Prostate gland (tissue), 2 donors: Measurements from ENCODE around the gene TH. TPM values are rescaled to one million over a fixed set of nuclear protein-coding genes. Genes with fewer than 3 reads are reported as not detected.

Source experiments
- DNase-seq: peaks from one replicate; pipeline ENCODE4 v3.0.0-alpha.2; 2019; ENCODE audit warnings: low spot score
- H3K27ac ChIP-seq, 2 donors: fragments of 200-600 bp; sonication (generic); 2 replicates each; pipeline ENCODE4 v1.5.1; 2017 to 2019
- H3K27me3 ChIP-seq: fragments of 200-600 bp; sonication (generic); replicated peaks from 2 replicates; pipeline ENCODE4 v1.5.1; 2019; ENCODE audit not compliant: insufficient read depth
- H3K36me3 ChIP-seq, 2 donors: fragments of 200-600 bp; sonication (generic); 1 replicate in 1 of 2; 2 replicates in 1 of 2; pipeline versions ENCODE4 v1.5.1 to v1.8.1; 2017 to 2019
- H3K4me1 ChIP-seq: fragments of 200-600 bp; sonication (generic); replicated peaks from 2 replicates; pipeline ENCODE4 v1.5.1; 2019
- H3K4me3 ChIP-seq, 2 donors: fragments of 200-600 bp; sonication (generic); 2 replicates each; pipeline ENCODE4 v1.5.1; 2017 to 2019
- H3K9me3 ChIP-seq: fragments of 200-600 bp; sonication (generic); 2 replicates; pipeline ENCODE4 v1.5.1; 2017
- POLR2A ChIP-seq: fragments of 450-650 bp; IDR thresholded peaks from one replicate; pipeline ENCODE4 v1.6.1; 2016; ENCODE audit warnings: antibody characterized with exemption, mild to moderate bottlenecking
- POLR2AphosphoS5 ChIP-seq: sonication (generic); formaldehyde crosslinking; IDR thresholded peaks from one replicate; pipeline ENCODE4 v1.6.1; 2017; ENCODE audit warnings: antibody characterized with exemption
- WGBS: methylation state at CpG from one replicate; pipeline ENCODE4 v1.1.5; 2018; 5-methylcytosine and 5-hydroxymethylcytosine counted together
- intact Hi-C: fragments of 100-400 bp; cut with DNase I; formaldehyde crosslinking; loops from one replicate; pipeline ENCODE4 v1.14.2; 2022
- total RNA-seq, 2 donors: library from RNA; depleted of rRNA; stranded (reverse); fragments of >200 nt; gene quantifications; one replicate each; pipeline ENCODE4 v1.1.0, GENCODE V29; 2016
- TF ChIP-seq, protein P1 (sequence below), 4 experiments: fragments of 200-600 bp in 2 of 4; fragments of 450-650 bp in 2 of 4; sonication (generic) in 2 of 4; IDR thresholded peaks; 1 replicate in 3 of 4; 2 replicates in 1 of 4; pipeline ENCODE4 v1.5.1; 2016 to 2019; ENCODE audit warnings: antibody characterized with exemption in 4 of 4, mild to moderate bottlenecking in 2 of 4, moderate library complexity in 2 of 4

TH gene
- total RNA-seq, 2 donors from 2014 or later, result 2.4 TPM; not detected in 1

DNA sequence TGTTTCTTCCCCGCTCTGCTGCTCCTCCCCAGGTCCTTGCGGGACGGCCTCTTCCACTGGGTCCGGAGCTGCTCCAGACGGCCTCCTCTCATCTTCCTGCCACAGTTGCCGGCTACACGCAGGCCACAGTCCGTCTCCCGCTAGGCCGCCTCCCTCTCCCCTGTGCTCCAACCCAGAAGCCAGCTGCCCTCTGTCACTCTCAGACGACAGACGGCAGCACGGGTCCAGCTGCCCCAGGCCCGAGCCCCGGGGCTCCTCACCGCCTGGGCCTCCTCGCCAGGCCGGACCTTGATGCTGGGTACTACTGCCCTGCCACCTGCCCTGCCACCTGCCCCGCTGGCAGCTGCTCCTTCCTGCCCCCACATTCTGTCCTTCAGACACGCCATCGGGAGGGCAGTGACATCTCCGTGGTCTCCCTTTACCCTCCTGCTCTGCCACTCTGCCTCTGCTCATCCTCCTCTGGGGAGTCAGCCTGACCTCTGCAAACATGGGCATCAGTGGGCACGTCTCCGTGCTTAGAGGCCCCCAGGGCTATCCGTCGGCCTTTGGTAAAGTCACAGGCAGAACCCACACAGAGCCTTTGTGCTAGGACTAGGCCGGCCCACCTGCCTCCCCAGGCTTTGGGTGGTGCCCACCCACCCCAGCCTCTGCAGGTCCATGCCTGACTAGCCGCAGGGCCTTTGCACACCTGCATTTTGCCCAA is 43.1 kb upstream of the TH start:
- no peaks in the 10 kb centered on the region for H3K27me3 ChIP-seq
- no peaks in the 10 kb centered on the region for H3K4me1 ChIP-seq
- no peak overlapping the region for H3K4me3 ChIP-seq
- no peak for DNase-seq
- WGBS, result 88% methylated on average over 28 of the region's 28 CpGs
- H3K27ac ChIP-seq, result no peak overlapping the region
- TF ChIP-seq POLR2A, result no peak
- TF ChIP-seq, protein P1, sequence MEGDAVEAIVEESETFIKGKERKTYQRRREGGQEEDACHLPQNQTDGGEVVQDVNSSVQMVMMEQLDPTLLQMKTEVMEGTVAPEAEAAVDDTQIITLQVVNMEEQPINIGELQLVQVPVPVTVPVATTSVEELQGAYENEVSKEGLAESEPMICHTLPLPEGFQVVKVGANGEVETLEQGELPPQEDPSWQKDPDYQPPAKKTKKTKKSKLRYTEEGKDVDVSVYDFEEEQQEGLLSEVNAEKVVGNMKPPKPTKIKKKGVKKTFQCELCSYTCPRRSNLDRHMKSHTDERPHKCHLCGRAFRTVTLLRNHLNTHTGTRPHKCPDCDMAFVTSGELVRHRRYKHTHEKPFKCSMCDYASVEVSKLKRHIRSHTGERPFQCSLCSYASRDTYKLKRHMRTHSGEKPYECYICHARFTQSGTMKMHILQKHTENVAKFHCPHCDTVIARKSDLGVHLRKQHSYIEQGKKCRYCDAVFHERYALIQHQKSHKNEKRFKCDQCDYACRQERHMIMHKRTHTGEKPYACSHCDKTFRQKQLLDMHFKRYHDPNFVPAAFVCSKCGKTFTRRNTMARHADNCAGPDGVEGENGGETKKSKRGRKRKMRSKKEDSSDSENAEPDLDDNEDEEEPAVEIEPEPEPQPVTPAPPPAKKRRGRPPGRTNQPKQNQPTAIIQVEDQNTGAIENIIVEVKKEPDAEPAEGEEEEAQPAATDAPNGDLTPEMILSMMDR (IDR thresholded peaks at IDR 0.05), result no peak
- TF ChIP-seq POLR2AphosphoS5, result no peak
- intact Hi-C loops, result no loop called here
- no peaks in the 10 kb centered on the region for H3K9me3 ChIP-seq
- H3K36me3 ChIP-seq, result no peaks in the 10 kb centered on the region

DNA sequence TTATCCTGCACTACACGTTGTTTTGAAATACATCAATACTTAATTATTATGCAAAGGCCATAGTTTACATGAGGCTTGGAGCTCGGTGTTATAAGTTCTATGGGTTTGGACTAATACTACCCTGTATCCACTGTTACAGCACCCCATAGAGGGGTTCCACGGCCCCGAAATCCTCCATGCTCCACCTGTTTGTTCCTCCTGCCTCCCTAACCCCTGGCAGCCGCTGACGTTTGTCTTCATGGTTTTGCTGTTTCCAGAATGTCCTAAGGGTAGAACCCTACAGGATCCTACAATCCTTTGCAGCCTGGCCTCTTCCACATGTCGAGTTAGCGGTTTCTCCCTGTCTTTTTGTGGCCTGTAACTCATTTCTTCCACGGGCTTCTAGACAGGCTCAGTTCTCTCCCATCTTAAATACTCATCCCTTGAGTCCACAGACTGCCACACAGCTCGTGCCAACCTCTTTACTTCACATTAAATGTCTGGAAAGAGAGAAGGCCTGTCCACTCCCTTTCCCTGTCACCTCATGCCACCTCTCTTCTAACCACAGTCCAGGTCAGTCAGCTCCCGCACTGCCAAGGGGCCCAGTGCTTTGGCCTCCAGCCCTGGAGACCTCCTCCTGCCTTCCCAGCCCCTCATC is 42.4 kb upstream of the TH start:
- TF ChIP-seq, protein P1 (IDR thresholded peaks at IDR 0.05), result no peak
- Histone ChIP-seq H3K27ac (no peak overlapping the region), H3K27me3 (no peaks in the 10 kb centered on the region), H3K36me3 (no peaks in the 10 kb centered on the region), H3K9me3 (no peaks in the 10 kb centered on the region), H3K4me1 (no peaks in the 10 kb centered on the region), H3K4me3 (no peak overlapping the region)
- 82% methylated on average over 11 of the region's 11 CpGs for WGBS
- no peak for DNase-seq
- intact Hi-C loops, result no loop called here

GRCh38 chr11:2213384-2213842 is 41.8 kb upstream of the TH start:
- H3K27me3 ChIP-seq, result no peaks in the 10 kb centered on the region
- no peak for TF ChIP-seq POLR2A
- TF ChIP-seq POLR2AphosphoS5, result no peak
- TF ChIP-seq, protein P1 (IDR thresholded peaks at IDR 0.05), result no peak

DNA sequence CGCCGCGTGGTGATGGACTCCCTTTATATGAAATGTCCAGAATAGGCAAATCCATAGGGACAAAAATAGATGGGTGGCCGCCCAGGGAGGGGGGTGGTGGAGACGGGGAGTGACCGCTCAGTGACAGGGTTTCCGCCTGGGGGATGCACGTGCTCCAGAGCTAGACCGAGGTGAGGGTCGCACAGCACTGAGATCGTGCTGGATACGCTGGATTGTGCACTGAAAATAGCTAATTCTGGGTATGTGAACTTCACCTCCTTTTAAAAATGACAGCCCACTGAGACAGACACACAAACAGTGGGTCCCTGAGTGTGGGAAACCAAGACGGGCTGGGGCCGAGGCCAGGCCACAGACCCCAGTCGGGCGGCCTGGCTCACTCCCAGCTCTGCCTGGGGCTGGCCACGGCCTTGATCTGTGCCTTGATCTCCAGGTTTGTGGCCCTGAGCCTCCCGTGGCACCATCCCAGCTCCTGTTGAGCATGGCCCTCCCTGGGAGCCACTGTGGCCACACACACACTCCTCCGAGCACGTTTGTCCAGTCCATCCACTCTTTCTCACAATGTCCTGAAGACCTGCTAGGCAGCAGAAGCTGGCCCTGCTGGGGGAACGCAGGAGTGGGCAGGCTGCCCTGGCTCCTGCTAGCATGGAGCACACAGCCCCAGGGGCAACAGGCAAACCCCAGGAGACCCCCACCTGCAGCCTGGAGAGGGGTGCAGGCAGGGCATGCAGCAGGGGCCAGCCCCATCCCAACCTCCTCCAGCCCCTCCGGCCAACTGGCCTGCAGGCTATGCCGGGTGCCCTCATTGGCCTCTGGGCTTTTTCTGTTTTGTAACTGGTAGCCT is 41.0 kb upstream of the TH start:
- WGBS, result 65% methylated on average over 23 of the region's 23 CpGs

More at GRCh38 chr11:2213384-2213842, 41.8 kb upstream of the TH start:
- Histone ChIP-seq H3K4me1 (no peaks in the 10 kb centered on the region), H3K27ac (no peak overlapping the region), H3K9me3 (no peaks in the 10 kb centered on the region), H3K4me3 (no peak overlapping the region), H3K36me3 (no peaks in the 10 kb centered on the region)
- WGBS, result 82% methylated on average over 16 of the region's 16 CpGs
- intact Hi-C loops, result no loop called here
- DNase-seq, result peak; percentile 4

More for the DNA sequence above, 41.0 kb upstream of the TH start:
- TF ChIP-seq POLR2AphosphoS5 (peak; percentile 16), POLR2A (no peak)
- no peaks in the 10 kb centered on the region for H3K27me3 ChIP-seq
- no peaks in the 10 kb centered on the region for H3K4me1 ChIP-seq
- peak; percentile 42 for DNase-seq
- no peak overlapping the region for H3K27ac ChIP-seq
- H3K9me3 ChIP-seq, result no peaks in the 10 kb centered on the region
- H3K4me3 ChIP-seq, result no peak overlapping the region
- H3K36me3 ChIP-seq, result no peaks in the 10 kb centered on the region
- intact Hi-C loops, result no loop called here
